CD4-positive, alpha-beta T cell treated with Interferon alpha-2 for 1 hour (primary cell): ENCODE results near the gene EFCAB11.

Experiments used
- DNase-seq, 2 donors: peaks; one replicate each; pipeline ENCODE4 v3.0.0-alpha.2; 2020 to 2022

Gene EFCAB11

GRCh38 chr14:89760086-89760485 is 194.4 kb downstream of the EFCAB11 start:
- DNase-seq = no peak

- DNase-seq = no peak
Observed at GRCh38 chr14:89757313-89757939, 197.1 kb downstream of the EFCAB11 start.

- DNase-seq = no peak
Observed at GRCh38 chr14:89755816-89756215, 198.7 kb downstream of the EFCAB11 start.

GRCh38 chr14:89753828-89754412 is 200.6 kb downstream of the EFCAB11 start:
- DNase-seq = no peak

- DNase-seq = no peak
Observed at GRCh38 chr14:89750908-89751392, 203.6 kb downstream of the EFCAB11 start.

- DNase-seq = no peak
Observed at GRCh38 chr14:89750281-89750755, 204.2 kb downstream of the EFCAB11 start.

GRCh38 chr14:89748004-89748403 is 206.5 kb downstream of the EFCAB11 start:
- DNase-seq = no peak

- no peak for DNase-seq
Observed at GRCh38 chr14:89747126-89747525, 207.4 kb downstream of the EFCAB11 start.

- no peak for DNase-seq
Observed at GRCh38 chr14:89746654-89747053, 207.9 kb downstream of the EFCAB11 start.

- DNase-seq = no peak
Observed at GRCh38 chr14:89746135-89746534, 208.4 kb downstream of the EFCAB11 start.
